Raji (cell line): ENCODE results near the gene PRKN.

Source experiments
- POLR2A ChIP-seq: IDR thresholded peaks from 2 replicates; pipeline ENCODE4 v1.6.1; 2011; ENCODE audit warnings: low read depth, low read length, control low read depth; ENCODE audit not compliant: insufficient read depth

The PRKN gene

GRCh38 chr6:162217811-162218493 is 509.6 kb downstream of the PRKN start:
- no peak for TF ChIP-seq POLR2A

GRCh38 chr6:162217058-162217457 is 510.5 kb downstream of the PRKN start:
- TF ChIP-seq POLR2A = no peak

GRCh38 chr6:162211777-162212176 is 515.8 kb downstream of the PRKN start:
- TF ChIP-seq POLR2A = no peak

GRCh38 chr6:162211022-162211421 is 516.5 kb downstream of the PRKN start:
- TF ChIP-seq POLR2A = no peak

GRCh38 chr6:162203287-162203686 is 524.3 kb downstream of the PRKN start:
- no peak for TF ChIP-seq POLR2A

GRCh38 chr6:162200945-162201690 is 526.4 kb downstream of the PRKN start:
- TF ChIP-seq POLR2A = no peak

- no peak for TF ChIP-seq POLR2A
Measured at GRCh38 chr6:162200041-162200440, 527.5 kb downstream of the PRKN start.

GRCh38 chr6:162198925-162199324 is 528.6 kb downstream of the PRKN start:
- TF ChIP-seq POLR2A = no peak

GRCh38 chr6:162198076-162198475 is 529.5 kb downstream of the PRKN start:
- no peak for TF ChIP-seq POLR2A

- no peak for TF ChIP-seq POLR2A
Measured at GRCh38 chr6:162195441-162195840, 532.1 kb downstream of the PRKN start.

GRCh38 chr6:162190981-162191380 is 536.6 kb downstream of the PRKN start:
- TF ChIP-seq POLR2A = no peak

- TF ChIP-seq POLR2A = no peak
Measured at GRCh38 chr6:162187168-162187935, 540.2 kb downstream of the PRKN start.

- TF ChIP-seq POLR2A = no peak
Measured at GRCh38 chr6:162184465-162184864, 543.1 kb downstream of the PRKN start.

- no peak for TF ChIP-seq POLR2A
Measured at GRCh38 chr6:162181741-162182401, 545.7 kb downstream of the PRKN start.

- no peak for TF ChIP-seq POLR2A
Measured at GRCh38 chr6:162181111-162181510, 546.5 kb downstream of the PRKN start.
